Aorta (tissue), 5 donors: ENCODE data around the gene FMR1NB. TPM values are rescaled to one million over a fixed set of nuclear protein-coding genes. Genes with fewer than 3 reads are reported as not detected.

ENCODE experiments used
- ATAC-seq: fragments of 200-7000 bp; cut with Tn5 transposase; one replicate; pipeline ENCODE4 v1.9.1; 2022; ENCODE audit warnings: moderate library complexity; ENCODE audit not compliant: low FRiP score
- DNase-seq, 2 donors: peaks; one replicate each; pipeline ENCODE4 v3.0.0-alpha.2; 2020
- H3K27ac ChIP-seq, 2 donors: one replicate each; pipeline ENCODE4 v1.5.1; 2013; ENCODE audit warnings: low read length in 2 of 2, mild to moderate bottlenecking in 2 of 2, moderate library complexity in 2 of 2, control low read depth in 1 of 2, inconsistent platforms in 1 of 2, low read depth in 1 of 2
- H3K27me3 ChIP-seq, 2 donors: one replicate each; pipeline ENCODE4 v1.6.1; 2013; ENCODE audit warnings: control low read depth in 1 of 2, low read length in 1 of 2, mild to moderate bottlenecking in 1 of 2, moderate library complexity in 1 of 2; ENCODE audit not compliant: insufficient read depth in 2 of 2, control insufficient read depth in 1 of 2
- H3K36me3 ChIP-seq, 2 donors: one replicate each; pipeline ENCODE4 v1.6.1; 2013; ENCODE audit warnings: control low read depth in 1 of 2, low read length in 1 of 2, mild to moderate bottlenecking in 1 of 2; ENCODE audit not compliant: insufficient read depth in 2 of 2, control insufficient read depth in 1 of 2
- H3K4me1 ChIP-seq, 2 donors: one replicate each; pipeline ENCODE4 v1.6.1; 2013; ENCODE audit warnings: low read length in 2 of 2, control low read depth in 1 of 2, mild to moderate bottlenecking in 1 of 2, moderate library complexity in 1 of 2; ENCODE audit not compliant: insufficient read depth in 2 of 2, control insufficient read depth in 1 of 2
- H3K4me3 ChIP-seq, 2 donors: one replicate each; pipeline ENCODE4 v1.5.1; 2013; ENCODE audit warnings: low read length in 2 of 2, control low read depth in 1 of 2, mild to moderate bottlenecking in 1 of 2
- H3K9me3 ChIP-seq: one replicate; pipeline ENCODE4 v1.6.1; 2013; ENCODE audit warnings: mild to moderate bottlenecking, low read length; ENCODE audit not compliant: control insufficient read depth
- WGBS, 2 donors: extraction: QIAGEN DNeasy Blood & Tissue Kit; methylation state at CpG; one replicate each; pipeline ENCODE4 v1.1.7; 2013; 5-methylcytosine and 5-hydroxymethylcytosine counted together
- intact Hi-C, 2 donors: fragments of 100-400 bp; cut with DNase I; formaldehyde crosslinking; loops; one replicate each; pipeline versions ENCODE4 v1.14.2 to v1.15.0; 2022
- polyA plus RNA-seq, 2 donors: library from polyadenylated mRNA; stranded (reverse); fragments of 200-250 nt; gene quantifications; one replicate each; pipeline ENCODE4 v1.2.3, GENCODE V29; 2013
- total RNA-seq, 2 donors: library from RNA; stranded (reverse); fragmentation: NEBNext Ultra II Directional; extraction: Animal tissue kit (Norgen Biotek cat#: 25700); gene quantifications; one replicate each; pipeline ENCODE4 v1.2.1, GENCODE V29; 2021
- donor health status: healthy with polysubstance abuse.
- donor health status: Bipolar disorder and iron deficiency.
- donor health status: DM: no; HTN: no; CAD: no.
- donor health status: DM: no; HTN: no; CAD: no.
- donor health status: DM: yes; HTN: yes; CAD: no.

The FMR1NB gene
- total and polyA plus RNA-seq, 4 donors = not detected

- ATAC-seq = no peak
- Histone ChIP-seq H3K9me3 (no peaks in the 10 kb centered on the region), H3K27me3 (no peaks in the 10 kb centered on the region), H3K4me3 (no peak overlapping the region), H3K27ac (no peak overlapping the region), H3K4me1 (no peaks in the 10 kb centered on the region), H3K36me3 (no peaks in the 10 kb centered on the region)
- intact Hi-C loops = no loop called here
- DNase-seq = no peak
- 69 to 85% methylated on average over 1 of the region's 1 CpG for WGBS, 2 donors
Measured at GRCh38 chrX:147958291-147958690, 22.8 kb upstream of the FMR1NB start.

DNA sequence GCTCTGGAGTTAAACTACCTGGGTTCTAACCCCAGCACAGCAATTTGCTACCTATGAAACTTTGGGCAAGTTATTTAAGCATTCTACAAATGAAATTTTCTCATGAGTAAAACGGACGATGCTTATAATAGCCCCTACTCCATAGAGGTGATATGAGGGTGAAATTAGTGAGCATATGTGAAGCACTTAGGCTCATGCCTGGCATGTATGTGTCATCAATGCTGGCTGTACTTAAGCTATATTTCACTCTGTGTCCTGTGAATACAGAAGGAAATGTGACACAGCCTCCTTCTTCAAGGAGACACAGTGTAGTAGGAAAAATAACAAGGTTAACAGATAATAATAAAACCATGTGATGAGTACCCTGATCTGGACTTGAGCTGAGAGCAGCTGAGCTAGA lies 20.4 kb upstream of the FMR1NB start:
- 67 to 73% methylated on average over 2 of the region's 2 CpGs for WGBS, 2 donors
- H3K4me1 ChIP-seq = no peaks in the 10 kb centered on the region
- intact Hi-C loops = no loop called here
- H3K27me3 ChIP-seq = no peaks in the 10 kb centered on the region
- no peaks in the 10 kb centered on the region for H3K36me3 ChIP-seq
- H3K9me3 ChIP-seq = no peaks in the 10 kb centered on the region
- no peak overlapping the region for H3K4me3 ChIP-seq
- ATAC-seq = no peak
- H3K27ac ChIP-seq = no peak overlapping the region
- DNase-seq = no peak

GRCh38 chrX:147962476-147962875 lies 18.7 kb upstream of the FMR1NB start:
- DNase-seq (no peak), ATAC-seq (no peak)
- H3K4me1 ChIP-seq = no peaks in the 10 kb centered on the region
- intact Hi-C loops = no loop called here
- WGBS, 2 donors = 63 to 80% methylated on average over 1 of the region's 1 CpG
- no peaks in the 10 kb centered on the region for H3K36me3 ChIP-seq
- H3K27ac ChIP-seq = no peak overlapping the region
- H3K27me3 ChIP-seq = no peaks in the 10 kb centered on the region
- no peaks in the 10 kb centered on the region for H3K9me3 ChIP-seq
- H3K4me3 ChIP-seq = no peak overlapping the region

- intact Hi-C loops = no loop called here
Measured at GRCh38 chrX:147978931-147979330, 2.2 kb upstream of the FMR1NB start.

DNA sequence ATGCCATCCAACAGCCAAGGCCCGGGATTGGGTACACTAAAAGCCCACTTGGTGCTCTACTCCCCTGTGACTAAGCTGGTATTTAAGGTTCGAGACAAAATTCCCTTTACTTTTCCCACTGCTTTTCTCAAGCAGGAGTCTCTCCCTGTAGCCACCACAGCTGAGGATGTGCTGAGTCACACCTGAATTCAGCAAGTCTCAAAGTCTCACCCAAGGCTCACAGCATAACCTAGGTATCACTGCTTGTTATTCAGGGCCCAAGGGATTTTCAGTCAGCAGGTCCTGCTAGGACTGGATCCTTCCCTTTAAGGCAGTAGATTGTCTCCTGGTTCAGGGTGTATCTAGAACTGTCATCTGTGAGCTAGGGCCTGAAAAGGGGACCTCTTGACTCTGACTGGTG lies 39.2 kb downstream of the FMR1NB start:
- DNase-seq = no peak
- 71 to 84% methylated on average over 2 of the region's 2 CpGs for WGBS, 2 donors
- Histone ChIP-seq H3K36me3 (no peaks in the 10 kb centered on the region), H3K9me3 (no peaks in the 10 kb centered on the region), H3K27me3 (no peaks in the 10 kb centered on the region), H3K4me1 (no peaks in the 10 kb centered on the region), H3K27ac (no peak overlapping the region), H3K4me3 (no peak overlapping the region)
- intact Hi-C loops = no loop called here
- ATAC-seq = no peak

More at GRCh38 chrX:147978931-147979330, 2.2 kb upstream of the FMR1NB start:
- H3K27ac ChIP-seq = no peak overlapping the region
- no peaks in the 10 kb centered on the region for H3K4me1 ChIP-seq
- H3K9me3 ChIP-seq = no peaks in the 10 kb centered on the region
- H3K27me3 ChIP-seq = no peaks in the 10 kb centered on the region
- no peaks in the 10 kb centered on the region for H3K36me3 ChIP-seq
- no peak for DNase-seq
- no peak overlapping the region for H3K4me3 ChIP-seq
- 58 to 74% methylated on average over 6 of the region's 6 CpGs for WGBS, 2 donors
- ATAC-seq = no peak

DNA sequence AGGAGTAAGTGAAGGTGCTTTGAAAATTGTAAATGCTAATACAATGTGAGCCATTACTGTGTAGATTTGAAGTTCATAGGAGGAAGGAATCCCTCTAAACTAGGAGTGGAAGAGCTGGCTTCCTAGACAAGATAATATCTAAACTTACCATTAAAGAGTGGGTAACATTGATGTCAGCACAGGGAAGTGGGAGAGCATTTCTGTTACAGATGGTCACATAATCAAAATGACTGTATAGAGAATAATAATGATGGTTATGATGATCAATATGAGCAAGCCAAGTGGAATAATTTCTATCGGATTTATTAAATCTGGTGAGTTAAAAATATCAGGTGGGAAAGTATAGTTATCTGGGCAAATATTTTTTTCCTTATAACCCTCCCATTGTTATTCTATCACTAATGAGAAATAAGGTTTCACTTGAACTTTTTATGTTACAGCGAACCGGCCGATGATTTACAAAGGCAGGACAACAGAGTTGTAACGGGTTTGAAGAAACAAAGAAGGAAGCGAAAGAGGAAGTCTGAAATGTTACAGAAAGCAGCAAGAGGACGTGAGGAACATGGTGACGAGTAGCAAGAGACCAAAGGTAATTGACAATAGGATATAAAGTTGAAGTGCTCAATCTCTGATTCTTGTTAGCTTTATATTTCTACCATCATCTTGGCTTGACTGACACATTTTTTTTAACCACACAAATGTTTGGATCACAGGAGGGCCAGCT lies 43.5 kb downstream of the FMR1NB start:
- DNase-seq (no peak), ATAC-seq (no peak)
- Histone ChIP-seq H3K4me1 (no peaks in the 10 kb centered on the region), H3K27ac (no peak overlapping the region), H3K9me3 (no peaks in the 10 kb centered on the region), H3K4me3 (no peak overlapping the region), H3K27me3 (no peaks in the 10 kb centered on the region), H3K36me3 (no peaks in the 10 kb centered on the region)
- 73 to 87% methylated on average over 8 of the region's 8 CpGs for WGBS, 2 donors
- intact Hi-C loops = no loop called here

DNA sequence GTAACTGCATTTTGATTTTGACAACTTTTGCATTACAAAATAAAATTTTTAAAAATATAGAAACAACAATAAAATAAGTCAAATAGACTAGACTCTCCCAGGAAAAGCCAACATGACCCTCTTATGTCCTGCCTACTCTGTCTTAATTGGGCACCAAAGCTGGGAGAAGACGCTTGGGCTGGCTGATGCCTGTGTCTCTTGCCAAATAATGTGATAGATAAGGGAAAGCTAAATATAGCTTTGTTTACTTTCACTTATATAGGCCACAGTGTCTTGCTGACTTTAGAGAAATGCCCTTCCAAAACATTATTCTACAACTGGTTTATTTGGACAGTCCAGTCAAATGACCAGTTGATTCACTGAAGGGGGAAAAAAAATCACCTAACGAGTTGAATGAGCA lies 54.2 kb downstream of the FMR1NB start:
- Histone ChIP-seq H3K4me3 (no peak overlapping the region), H3K9me3 (no peaks in the 10 kb centered on the region), H3K36me3 (no peaks in the 10 kb centered on the region), H3K27ac (no peak overlapping the region), H3K27me3 (no peaks in the 10 kb centered on the region), H3K4me1 (no peaks in the 10 kb centered on the region)
- DNase-seq (no peak), ATAC-seq (no peak)
- WGBS, 2 donors = 28 to 53% methylated on average over 2 of the region's 2 CpGs
- intact Hi-C loops = no loop called here

- no peaks in the 10 kb centered on the region for H3K4me1 ChIP-seq
- H3K9me3 ChIP-seq = no peaks in the 10 kb centered on the region
- 83 to 87% methylated on average over 1 of the region's 1 CpG for WGBS, 2 donors
- DNase-seq (no peak), ATAC-seq (no peak)
- H3K27ac ChIP-seq = no peak overlapping the region
- no peaks in the 10 kb centered on the region for H3K36me3 ChIP-seq
- intact Hi-C loops = no loop called here
- H3K4me3 ChIP-seq = no peak overlapping the region
- no peaks in the 10 kb centered on the region for H3K27me3 ChIP-seq
Measured at GRCh38 chrX:148037020-148037419, 55.9 kb downstream of the FMR1NB start.

GRCh38 chrX:148043271-148043855 lies 62.2 kb downstream of the FMR1NB start:
- no peak for ATAC-seq
- WGBS, 2 donors = 90 to 99% methylated on average over 2 of the region's 2 CpGs
- intact Hi-C loops = no loop called here
- no peak overlapping the region for H3K4me3 ChIP-seq
- H3K9me3 ChIP-seq = no peaks in the 10 kb centered on the region
- no peaks in the 10 kb centered on the region for H3K36me3 ChIP-seq
- no peak for DNase-seq
- H3K4me1 ChIP-seq = no peaks in the 10 kb centered on the region
- H3K27me3 ChIP-seq = no peaks in the 10 kb centered on the region
- no peak overlapping the region for H3K27ac ChIP-seq
